Trophoblast cell (in vitro differentiated cells and primary cell): ENCODE data around the gene COL13A1.

ENCODE experiments used
- DNase-seq, 2 donors: peaks; one replicate each; pipeline ENCODE4 v3.0.0-alpha.2; 2016
- H2AFZ ChIP-seq: 2 replicates; pipeline ENCODE4 v1.6.1; 2013; ENCODE audit warnings: low read length, moderate library complexity, mild to moderate bottlenecking; ENCODE audit not compliant: insufficient read depth, poor library complexity
- H2AK5ac ChIP-seq: 2 replicates; pipeline ENCODE4 v1.6.1; 2013; ENCODE audit warnings: mild to moderate bottlenecking, low read length
- H2BK120ac ChIP-seq: 2 replicates; pipeline ENCODE4 v1.6.1; 2013; ENCODE audit warnings: low read length, mild to moderate bottlenecking, moderate library complexity; ENCODE audit not compliant: insufficient read depth, poor library complexity
- H2BK12ac ChIP-seq: 2 replicates; pipeline ENCODE4 v1.6.1; 2013; ENCODE audit warnings: mild to moderate bottlenecking, low read length, moderate library complexity
- H2BK5ac ChIP-seq: 2 replicates; pipeline ENCODE4 v1.6.1; 2013; ENCODE audit warnings: low read length, low read depth, moderate library complexity, mild to moderate bottlenecking; ENCODE audit not compliant: poor library complexity
- H3K14ac ChIP-seq: 2 replicates; pipeline ENCODE4 v1.6.1; 2013; ENCODE audit warnings: mild to moderate bottlenecking, low read length
- H3K18ac ChIP-seq: 2 replicates; pipeline ENCODE4 v1.6.1; 2013; ENCODE audit warnings: mild to moderate bottlenecking, low read length
- H3K23ac ChIP-seq: 2 replicates; pipeline ENCODE4 v1.6.1; 2013; ENCODE audit warnings: low read length
- H3K27ac ChIP-seq: 2 replicates; pipeline ENCODE4 v1.5.1; 2013; ENCODE audit warnings: low read depth, mild to moderate bottlenecking, inconsistent platforms, low read length, moderate library complexity
- H3K27me3 ChIP-seq: 2 replicates; pipeline ENCODE4 v1.6.1; 2013; ENCODE audit warnings: inconsistent platforms, mild to moderate bottlenecking, low read length, moderate library complexity; ENCODE audit not compliant: insufficient read depth
- H3K36me3 ChIP-seq, 2 experiments: 1 replicate in 1 of 2; 2 replicates in 1 of 2; pipeline ENCODE4 v1.6.1; 2013; ENCODE audit warnings: low read length in 2 of 2, mild to moderate bottlenecking in 2 of 2, moderate library complexity in 1 of 2; ENCODE audit not compliant: insufficient read depth in 2 of 2, control insufficient read depth in 1 of 2
- H3K4ac ChIP-seq: 2 replicates; pipeline ENCODE4 v1.6.1; 2013; ENCODE audit warnings: low read depth, mild to moderate bottlenecking, low read length, moderate library complexity
- H3K4me1 ChIP-seq, 2 experiments: 1 replicate in 1 of 2; 2 replicates in 1 of 2; pipeline ENCODE4 v1.6.1; 2013; ENCODE audit warnings: low read length in 2 of 2, mild to moderate bottlenecking in 2 of 2, moderate library complexity in 1 of 2; ENCODE audit not compliant: insufficient read depth in 2 of 2, control insufficient read depth in 1 of 2
- H3K4me2 ChIP-seq: 2 replicates; pipeline ENCODE4 v1.6.1; 2013; ENCODE audit warnings: inconsistent platforms, mild to moderate bottlenecking, low read length, moderate library complexity
- H3K4me3 ChIP-seq: 2 replicates; pipeline ENCODE4 v1.5.1; 2013; ENCODE audit warnings: mild to moderate bottlenecking, low read depth, low read length, inconsistent platforms
- H3K79me1 ChIP-seq: one replicate; pipeline ENCODE4 v1.6.1; 2013; ENCODE audit warnings: low read length
- H3K79me2 ChIP-seq: 2 replicates; pipeline ENCODE4 v1.6.1; 2013; ENCODE audit warnings: low read length, mild to moderate bottlenecking; ENCODE audit not compliant: control insufficient read depth, insufficient read depth, poor library complexity
- H3K9ac ChIP-seq: 2 replicates; pipeline ENCODE4 v1.6.1; 2013; ENCODE audit warnings: mild to moderate bottlenecking, low read length
- H3K9me3 ChIP-seq: 2 replicates; pipeline ENCODE4 v1.6.1; 2013; ENCODE audit warnings: low read depth, mild to moderate bottlenecking, control low read depth, inconsistent platforms, low read length; ENCODE audit not compliant: insufficient read depth
- H4K12ac ChIP-seq: 2 replicates; pipeline ENCODE4 v1.6.1; 2013; ENCODE audit warnings: low read depth, mild to moderate bottlenecking, low read length, moderate library complexity
- H4K8ac ChIP-seq: 2 replicates; pipeline ENCODE4 v1.6.1; 2013; ENCODE audit warnings: low read depth, mild to moderate bottlenecking, low read length, moderate library complexity
- H4K91ac ChIP-seq: one replicate; pipeline ENCODE4 v1.6.1; 2013; ENCODE audit warnings: low read depth, mild to moderate bottlenecking, low read length, moderate library complexity
- WGBS: extraction: QIAGEN DNeasy Blood & Tissue Kit; methylation state at CpG from one replicate; pipeline ENCODE4 v1.1.7; 2013; ENCODE audit warnings: missing lambda C conversion rate; ENCODE audit not compliant: insufficient read length, insufficient coverage; ENCODE audit errors: extremely low coverage; 5-methylcytosine and 5-hydroxymethylcytosine counted together

COL13A1 gene

GRCh38 chr10:69875856-69876255 lies 74.2 kb downstream of the COL13A1 start:
- H3K4me1 ChIP-seq: no peaks in the 10 kb centered on the region
- no peak overlapping the region for H3K14ac ChIP-seq
- H3K4me3 ChIP-seq: no peak overlapping the region
- H3K23ac ChIP-seq: no peak overlapping the region
- WGBS: no CpG with 5 or more reads among the region's 4 CpGs
- no peak overlapping the region for H3K27ac ChIP-seq
- H4K91ac ChIP-seq: no peak overlapping the region
- no peaks in the 10 kb centered on the region for H3K79me1 ChIP-seq
- no peak overlapping the region for H3K4me2 ChIP-seq
- H3K4ac ChIP-seq: no peak overlapping the region
- no peak overlapping the region for H3K18ac ChIP-seq
- DNase-seq: no peak
- H4K8ac ChIP-seq: no peak overlapping the region
- no peak overlapping the region for H2BK12ac ChIP-seq
- H3K36me3 ChIP-seq: no peaks in the 10 kb centered on the region
- no peaks in the 10 kb centered on the region for H3K9me3 ChIP-seq
- no peak overlapping the region for H2BK120ac ChIP-seq
- H3K79me2 ChIP-seq: no peaks in the 10 kb centered on the region
- H4K12ac ChIP-seq: no peak overlapping the region
- no peaks in the 10 kb centered on the region for H3K27me3 ChIP-seq
- no peak overlapping the region for H2AK5ac ChIP-seq
- no peak overlapping the region for H2AFZ ChIP-seq
- H3K9ac ChIP-seq: no peak overlapping the region
- H2BK5ac ChIP-seq: no peak overlapping the region

GRCh38 chr10:69876286-69876685 lies 74.6 kb downstream of the COL13A1 start:
- no peak overlapping the region for H3K18ac ChIP-seq
- no peak overlapping the region for H2BK5ac ChIP-seq
- H3K79me1 ChIP-seq: no peaks in the 10 kb centered on the region
- WGBS: no CpG with 5 or more reads among the region's 8 CpGs
- H4K8ac ChIP-seq: no peak overlapping the region
- no peaks in the 10 kb centered on the region for H3K36me3 ChIP-seq
- H3K79me2 ChIP-seq: no peaks in the 10 kb centered on the region
- H4K91ac ChIP-seq: no peak overlapping the region
- H2AK5ac ChIP-seq: no peak overlapping the region
- H3K23ac ChIP-seq: no peak overlapping the region
- no peaks in the 10 kb centered on the region for H3K27me3 ChIP-seq
- H2BK120ac ChIP-seq: no peak overlapping the region
- no peak overlapping the region for H3K27ac ChIP-seq
- no peak overlapping the region for H3K4me2 ChIP-seq
- no peak overlapping the region for H3K9ac ChIP-seq
- H2BK12ac ChIP-seq: no peak overlapping the region
- H3K4me3 ChIP-seq: no peak overlapping the region
- no peak overlapping the region for H3K4ac ChIP-seq
- no peaks in the 10 kb centered on the region for H3K4me1 ChIP-seq
- H2AFZ ChIP-seq: no peak overlapping the region
- DNase-seq: no peak
- H4K12ac ChIP-seq: no peak overlapping the region
- no peak overlapping the region for H3K14ac ChIP-seq
- H3K9me3 ChIP-seq: no peaks in the 10 kb centered on the region

GRCh38 chr10:69876931-69877330 lies 75.2 kb downstream of the COL13A1 start:
- no peak overlapping the region for H3K4me3 ChIP-seq
- H2AFZ ChIP-seq: no peak overlapping the region
- H3K9me3 ChIP-seq: no peaks in the 10 kb centered on the region
- no peaks in the 10 kb centered on the region for H3K79me2 ChIP-seq
- H4K8ac ChIP-seq: no peak overlapping the region
- WGBS: no CpG with 5 or more reads among the region's 3 CpGs
- no peak overlapping the region for H2BK5ac ChIP-seq
- no peaks in the 10 kb centered on the region for H3K79me1 ChIP-seq
- no peak overlapping the region for H3K4ac ChIP-seq
- no peak for DNase-seq
- no peak overlapping the region for H2AK5ac ChIP-seq
- no peak overlapping the region for H2BK12ac ChIP-seq
- H3K9ac ChIP-seq: no peak overlapping the region
- H3K18ac ChIP-seq: no peak overlapping the region
- no peaks in the 10 kb centered on the region for H3K27me3 ChIP-seq
- no peak overlapping the region for H4K12ac ChIP-seq
- H3K23ac ChIP-seq: no peak overlapping the region
- no peak overlapping the region for H3K14ac ChIP-seq
- H4K91ac ChIP-seq: no peak overlapping the region
- no peaks in the 10 kb centered on the region for H3K36me3 ChIP-seq
- no peak overlapping the region for H3K4me2 ChIP-seq
- no peak overlapping the region for H3K27ac ChIP-seq
- H2BK120ac ChIP-seq: no peak overlapping the region
- no peaks in the 10 kb centered on the region for H3K4me1 ChIP-seq

- no peaks in the 10 kb centered on the region for H3K79me1 ChIP-seq
- H3K27me3 ChIP-seq: no peaks in the 10 kb centered on the region
- H4K8ac ChIP-seq: no peak overlapping the region
- H3K14ac ChIP-seq: no peak overlapping the region
- H3K23ac ChIP-seq: no peak overlapping the region
- no peak overlapping the region for H2BK12ac ChIP-seq
- H4K91ac ChIP-seq: no peak overlapping the region
- no peak overlapping the region for H3K18ac ChIP-seq
- no peak overlapping the region for H3K27ac ChIP-seq
- H4K12ac ChIP-seq: no peak overlapping the region
- H3K4ac ChIP-seq: no peak overlapping the region
- H2AFZ ChIP-seq: no peak overlapping the region
- no peak overlapping the region for H3K9ac ChIP-seq
- DNase-seq: no peak
- H3K36me3 ChIP-seq: no peaks in the 10 kb centered on the region
- no peak overlapping the region for H2BK120ac ChIP-seq
- H3K4me3 ChIP-seq: no peak overlapping the region
- no peaks in the 10 kb centered on the region for H3K79me2 ChIP-seq
- no peaks in the 10 kb centered on the region for H3K9me3 ChIP-seq
- no peak overlapping the region for H2BK5ac ChIP-seq
- no peak overlapping the region for H3K4me2 ChIP-seq
- H3K4me1 ChIP-seq: no peaks in the 10 kb centered on the region
- no peak overlapping the region for H2AK5ac ChIP-seq
- WGBS: no CpG with 5 or more reads among the region's 10 CpGs
Measured at GRCh38 chr10:69878038-69878437, 76.3 kb downstream of the COL13A1 start.
